ENCODE measurements around the gene RFLNA.

RFLNA gene

GRCh38 chr12:124284368-124284767, 10.5 kb upstream of the RFLNA start:
- Histone ChIP-seq H3F3A (ENCODE audit: low read depth) (no peaks in the 10 kb centered on the region), H3K4me3 (ENCODE audit: low read length, poor library complexity, severe bottlenecking) (no peak overlapping the region), H4K20me1 (ENCODE audit: insufficient read depth, low read length, poor library complexity, severe bottlenecking) (no peaks in the 10 kb centered on the region), H3K9me3 (ENCODE audit: insufficient read depth, low read depth, low read length) (0 out of 2 replicates have a peak, but pooled peaks cover 4% of the 10 kb centered on the region), H3K27me3 (ENCODE audit: insufficient read depth, low read length, poor library complexity, severe bottlenecking) (peaks cover 4% of the 10 kb centered on the region), H3K9ac (ENCODE audit: low read depth, low read length, poor library complexity, severe bottlenecking) (no peak overlapping the region), H3K79me2 (ENCODE audit: insufficient read depth, low read length) (no peaks in the 10 kb centered on the region), H3K4me2 (ENCODE audit: low read depth, low read length, poor library complexity, severe bottlenecking) (peak overlapping the region; percentile 10), H3K9me2 (replicated peaks; ENCODE audit: low read depth, low read length) (no peaks in the 10 kb centered on the region), H2AFZ (ENCODE audit: low read length) (no peak overlapping the region), H3K36me3 (ENCODE audit: insufficient read depth, low read length) (no peaks in the 10 kb centered on the region), H3K4me1 (ENCODE audit: insufficient read depth, low read length, poor library complexity, severe bottlenecking) (peaks cover 6% of the 10 kb centered on the region)
- TF ChIP-seq EZH2phosphoT487 (IDR thresholded peaks at IDR 0.05; ENCODE audit: borderline replicate concordance): no peak
- TF ChIP-seq CTCF (conservative IDR thresholded peaks at IDR 0.05; ENCODE audit: low read length): no peak

- TF ChIP-seq CTCF (conservative IDR thresholded peaks at IDR 0.05; ENCODE audit: low read length) (no peak), EZH2phosphoT487 (IDR thresholded peaks at IDR 0.05; ENCODE audit: borderline replicate concordance) (no peak)
These were observed 8.5 kb upstream of the RFLNA start for GRCh38 chr12:124286414-124286813.

GRCh38 chr12:124286971-124287370, 7.9 kb upstream of the RFLNA start:
- Histone ChIP-seq H3K4me1 (ENCODE audit: insufficient read depth, low read length, poor library complexity, severe bottlenecking) (peaks cover 6% of the 10 kb centered on the region), H4K20me1 (ENCODE audit: insufficient read depth, low read length, poor library complexity, severe bottlenecking) (no peaks in the 10 kb centered on the region), H2AFZ (ENCODE audit: low read length) (no peak overlapping the region), H3F3A (ENCODE audit: low read depth) (no peaks in the 10 kb centered on the region), H3K9me3 (ENCODE audit: insufficient read depth, low read depth, low read length) (0 out of 2 replicates have a peak, but pooled peaks cover 4% of the 10 kb centered on the region), H3K79me2 (ENCODE audit: insufficient read depth, low read length) (no peaks in the 10 kb centered on the region), H3K4me3 (ENCODE audit: low read length, poor library complexity, severe bottlenecking) (no peak overlapping the region), H3K36me3 (ENCODE audit: insufficient read depth, low read length) (no peaks in the 10 kb centered on the region), H3K27me3 (ENCODE audit: insufficient read depth, low read length, poor library complexity, severe bottlenecking) (peaks cover 4% of the 10 kb centered on the region), H3K9ac (ENCODE audit: low read depth, low read length, poor library complexity, severe bottlenecking) (no peak overlapping the region), H3K9me2 (replicated peaks; ENCODE audit: low read depth, low read length) (no peaks in the 10 kb centered on the region), H3K4me2 (ENCODE audit: low read depth, low read length, poor library complexity, severe bottlenecking) (no peak overlapping the region)
- TF ChIP-seq CTCF (conservative IDR thresholded peaks at IDR 0.05; ENCODE audit: low read length) (no peak), EZH2phosphoT487 (IDR thresholded peaks at IDR 0.05; ENCODE audit: borderline replicate concordance) (no peak)

More at GRCh38 chr12:124286414-124286813, 8.5 kb upstream of the RFLNA start:
- Histone ChIP-seq H4K20me1 (ENCODE audit: insufficient read depth, low read length, poor library complexity, severe bottlenecking) (no peaks in the 10 kb centered on the region), H3K9ac (ENCODE audit: low read depth, low read length, poor library complexity, severe bottlenecking) (no peak overlapping the region), H3K79me2 (ENCODE audit: insufficient read depth, low read length) (no peaks in the 10 kb centered on the region), H2AFZ (ENCODE audit: low read length) (no peak overlapping the region), H3F3A (ENCODE audit: low read depth) (no peaks in the 10 kb centered on the region), H3K9me3 (ENCODE audit: insufficient read depth, low read depth, low read length) (0 out of 2 replicates have a peak, but pooled peaks cover 4% of the 10 kb centered on the region), H3K27me3 (ENCODE audit: insufficient read depth, low read length, poor library complexity, severe bottlenecking) (peaks cover 4% of the 10 kb centered on the region), H3K9me2 (replicated peaks; ENCODE audit: low read depth, low read length) (no peaks in the 10 kb centered on the region), H3K36me3 (ENCODE audit: insufficient read depth, low read length) (no peaks in the 10 kb centered on the region), H3K4me3 (ENCODE audit: low read length, poor library complexity, severe bottlenecking) (no peak overlapping the region), H3K4me1 (ENCODE audit: insufficient read depth, low read length, poor library complexity, severe bottlenecking) (peaks cover 6% of the 10 kb centered on the region), H3K4me2 (ENCODE audit: low read depth, low read length, poor library complexity, severe bottlenecking) (no peak overlapping the region)
